Heart left ventricle (tissue), 16 donors: ENCODE results near the gene KNDC1. TPM values are rescaled to one million over a fixed set of nuclear protein-coding genes. Genes with fewer than 3 reads are reported as not detected.

ENCODE experiments used
- ATAC-seq, 4 donors: fragments of 200-7000 bp; cut with Tn5 transposase; one replicate each; pipeline ENCODE4 v1.9.1; 2020 to 2022; ENCODE audit warnings: moderate library complexity in 4 of 4, mild to moderate bottlenecking in 3 of 4, moderate number of reproducible peaks in 1 of 4
- DNase-seq, 5 donors: peaks; one replicate each; pipeline ENCODE4 v3.0.0-alpha.2; 2020
- H3K27ac ChIP-seq, 12 donors: fragments of 200-600 bp; sonication (generic) in 4 of 12; one replicate each; pipeline versions ENCODE4 v1.5.0 to v1.8.0; 2016 to 2022; ENCODE audit warnings: mild to moderate bottlenecking in 2 of 12
- H3K27me3 ChIP-seq, 9 donors: fragments of 200-600 bp; sonication (generic) in 2 of 9; one replicate each; pipeline versions ENCODE4 v1.5.1 to v1.8.0; 2016 to 2022; ENCODE audit warnings: mild to moderate bottlenecking in 3 of 9
- H3K36me3 ChIP-seq, 9 donors: fragments of 200-600 bp; sonication (generic) in 2 of 9; one replicate each; pipeline versions ENCODE4 v1.5.0 to v1.8.0; 2018 to 2022; ENCODE audit warnings: mild to moderate bottlenecking in 2 of 9
- H3K4me1 ChIP-seq, 12 donors: fragments of 200-600 bp; sonication (generic) in 4 of 12; one replicate each; pipeline versions ENCODE4 v1.5.0 to v1.8.0; 2016 to 2022; ENCODE audit warnings: mild to moderate bottlenecking in 3 of 12
- H3K4me3 ChIP-seq, 12 donors: fragments of 200-600 bp; sonication (generic) in 4 of 12; one replicate each; pipeline versions ENCODE4 v1.5.0 to v1.8.0; 2017 to 2022; ENCODE audit warnings: mild to moderate bottlenecking in 9 of 12, moderate library complexity in 4 of 12
- H3K9me3 ChIP-seq, 12 donors: fragments of 200-600 bp; sonication (generic) in 4 of 12; one replicate each; pipeline versions ENCODE4 v1.5.0 to v1.8.0; 2016 to 2022; ENCODE audit warnings: mild to moderate bottlenecking in 1 of 12
- CTCF ChIP-seq, 12 donors: fragments of 200-600 bp; sonication (generic) in 4 of 12; IDR thresholded peaks; one replicate each; pipeline versions ENCODE4 v1.5.0 to v1.8.0; 2018 to 2022; ENCODE audit warnings: antibody characterized with exemption in 12 of 12, mild to moderate bottlenecking in 5 of 12
- POLR2A ChIP-seq, 2 donors: fragments of 450-650 bp; IDR thresholded peaks; one replicate each; pipeline ENCODE4 v1.6.1; 2017; ENCODE audit warnings: antibody characterized with exemption in 2 of 2, mild to moderate bottlenecking in 2 of 2, moderate library complexity in 2 of 2
- WGBS, 4 donors: extraction: QIAGEN DNeasy Blood & Tissue Kit in 2 of 4; methylation state at CpG; one replicate each; pipeline versions ENCODE4 v1.1.5 to v1.1.7; 2013 to 2018; 5-methylcytosine and 5-hydroxymethylcytosine counted together
- intact Hi-C, 10 donors: fragments of 100-400 bp; cut with DNase I; formaldehyde crosslinking; loops; one replicate each; pipeline versions ENCODE4 v1.11.1 to v1.14.2; 2022
- polyA plus RNA-seq, 2 donors: library from polyadenylated mRNA; stranded (reverse); fragments of 200-250 nt; gene quantifications; one replicate each; pipeline ENCODE4 v1.2.3, GENCODE V29; 2013
- total RNA-seq, 9 donors: library from RNA; depleted of rRNA in 2 of 9; stranded (reverse); fragments of >200 nt in 2 of 9; fragmentation: NEBNext Ultra II Directional in 3 of 9; extraction: Animal tissue kit (Norgen Biotek cat#: 25700) in 3 of 9; gene quantifications; one replicate each; pipeline versions ENCODE4 v1.1.0 to v1.2.4, GENCODE V29; 2016 to 2023
- donor health status: ischemic (EF 13 %, LVEDD 7.1; RV severe dilation, severe dysfunction).
- donor health status: healthy with polysubstance abuse.
- donor health status: DM: no; HTN: yes; CAD: no.
- donor health status: DM: no; HTN: no; CAD: no.
- donor health status: ischemic (EF 25% LVEDD 6.9; RV normal size, moderate dysfunction).
- donor health status: ischemic (EF 25% LVEDD 5.7; RV mildly dilated, moderate dysfunction).
- donor health status: healthy.
- donor health status: DM: yes; HTN: yes; CAD: no.
- donor health status: ischemic (EF 35%, LVEDD 5.7; RV mildly dilated, moderate dysfunction).
- donor health status: nonischemic (EF 11% LVEDD 7.7; RV severe dilation, severe dysfunction).
- donor health status: DM: yes; HTN: yes; CAD: no.
- donor health status: PGD.
- donor health status: ischemic (EF 29% LVEDD 5.4; RV normal size, mild dysfunction).
- donor health status: nonischemic (EF 23%, LVEDD 6.1; RV moderate dilation, normal function).

Gene KNDC1
- total and polyA plus RNA-seq, 11 donors, result 0.04 to 2.9 (median 0.10) TPM; not detected in 3

- Histone ChIP-seq H3K4me1 (peaks cover 0 to 16% (median 2%) of the 10 kb centered on the region in 12 donors), H3K9me3 (no peaks in the 10 kb centered on the region), H3K36me3 (no peaks in the 10 kb centered on the region), H3K4me3 (no peak overlapping the region), H3K27ac (no peak overlapping the region), H3K27me3 (peaks cover 0 to 31% (median 15%) of the 10 kb centered on the region in 9 donors)
- DNase-seq (no peak), ATAC-seq (no peak)
- 75 to 85% (median 82%) methylated on average over 9 to 12 of the region's 12 CpGs for WGBS, 4 donors
- intact Hi-C loops, result no loop called here
- TF ChIP-seq CTCF (IDR thresholded peaks at IDR 0.05), result no peak
- no peak for TF ChIP-seq POLR2A (IDR thresholded peaks at IDR 0.05)
Measured at GRCh38 chr10:133252223-133252552, 92.2 kb downstream of the KNDC1 start.

- 85 to 88% (median 87%) methylated on average over 22 of the region's 22 CpGs for WGBS, 4 donors
- no peaks in the 10 kb centered on the region for H3K36me3 ChIP-seq
- intact Hi-C loops, result no loop called here
Measured at GRCh38 chr10:133253361-133253955, 93.4 kb downstream of the KNDC1 start.

GRCh38 chr10:133254421-133255120 is 94.6 kb downstream of the KNDC1 start:
- Histone ChIP-seq H3K4me3 (no peak overlapping the region), H3K27ac (no peak overlapping the region), H3K36me3 (no peaks in the 10 kb centered on the region), H3K27me3 (peaks cover 0 to 14% (median 0%) of the 10 kb centered on the region in 9 donors), H3K9me3 (no peaks in the 10 kb centered on the region), H3K4me1 (peaks cover 0 to 40% (median 19%) of the 10 kb centered on the region in 12 donors)
- no peak for DNase-seq
- 40 to 58% (median 51%) methylated on average over 13 of the region's 13 CpGs for WGBS, 4 donors
- ATAC-seq, result no peak
- no peak for TF ChIP-seq POLR2A (IDR thresholded peaks at IDR 0.05)
- TF ChIP-seq CTCF (IDR thresholded peaks at IDR 0.05), result no peak
- intact Hi-C loops, result loop anchor here in 1 of 10 donors (5.0 kb wide), 1 partner anchor 687 kb away; no protein-coding TSS in a partner anchor

More at GRCh38 chr10:133253361-133253955, 93.4 kb downstream of the KNDC1 start:
- no peak for ATAC-seq
- no peak for DNase-seq
- peaks cover 0 to 18% (median 3%) of the 10 kb centered on the region in 9 donors for H3K27me3 ChIP-seq
- peak overlapping the region in 1 of 12 donors; percentile 15 for H3K27ac ChIP-seq
- H3K9me3 ChIP-seq, result no peaks in the 10 kb centered on the region
- H3K4me3 ChIP-seq, result no peak overlapping the region
- TF ChIP-seq CTCF (IDR thresholded peaks at IDR 0.05) (no peak), POLR2A (IDR thresholded peaks at IDR 0.05) (no peak)
- peaks cover 0 to 29% (median 12%) of the 10 kb centered on the region in 12 donors for H3K4me1 ChIP-seq

- ATAC-seq (no peak), DNase-seq (no peak)
- WGBS, 4 donors, result 83 to 92% (median 88%) methylated on average over 10 to 15 of the region's 15 CpGs
- no peak overlapping the region for H3K4me3 ChIP-seq
- intact Hi-C loops, result loop anchor here in 1 of 10 donors (5.0 kb wide), 1 partner anchor 688 kb away; no protein-coding TSS in a partner anchor
- TF ChIP-seq CTCF (IDR thresholded peaks at IDR 0.05) (no peak), POLR2A (IDR thresholded peaks at IDR 0.05) (no peak)
- no peak overlapping the region for H3K27ac ChIP-seq
- H3K27me3 ChIP-seq, result peaks cover 0 to 9% (median 0%) of the 10 kb centered on the region in 9 donors
- H3K36me3 ChIP-seq, result no peaks in the 10 kb centered on the region
- no peaks in the 10 kb centered on the region for H3K9me3 ChIP-seq
- peaks cover 0 to 47% (median 21%) of the 10 kb centered on the region in 12 donors for H3K4me1 ChIP-seq
Measured at GRCh38 chr10:133255323-133255722, 95.3 kb downstream of the KNDC1 start.
